IPS-15b (cell line): Measurements from ENCODE around the gene ZNF768.

ENCODE experiments used
- H3K27me3 ChIP-seq: one replicate; pipeline ENCODE4 v1.6.1; 2013; ENCODE audit warnings: low read length; ENCODE audit not compliant: control insufficient read depth, insufficient read depth
- H3K36me3 ChIP-seq: one replicate; pipeline ENCODE4 v1.6.1; 2013; ENCODE audit warnings: low read length; ENCODE audit not compliant: control insufficient read depth, insufficient read depth
- H3K4me1 ChIP-seq: one replicate; pipeline ENCODE4 v1.6.1; 2013; ENCODE audit warnings: mild to moderate bottlenecking, low read length; ENCODE audit not compliant: control insufficient read depth, insufficient read depth
- H3K4me3 ChIP-seq: one replicate; pipeline ENCODE4 v1.5.1; 2013; ENCODE audit warnings: low read depth, low read length
- H3K9ac ChIP-seq: one replicate; pipeline ENCODE4 v1.6.1; 2013; ENCODE audit warnings: low read depth, mild to moderate bottlenecking, low read length
- H3K9me3 ChIP-seq: one replicate; pipeline ENCODE4 v1.6.1; 2013; ENCODE audit warnings: mild to moderate bottlenecking, low read length; ENCODE audit not compliant: control insufficient read depth, insufficient read depth

The ZNF768 gene

GRCh38 chr16:30535777-30536190 lies 9.4 kb upstream of the ZNF768 start:
- Histone ChIP-seq H3K9me3 (no peaks in the 10 kb centered on the region), H3K36me3 (peaks cover 4% of the 10 kb centered on the region), H3K4me1 (peaks cover 6% of the 10 kb centered on the region), H3K9ac (peak overlapping the region; percentile 93), H3K4me3 (peak overlapping the region; percentile 58), H3K27me3 (no peaks in the 10 kb centered on the region)

GRCh38 chr16:30535106-30535776 lies 8.9 kb upstream of the ZNF768 start:
- no peaks in the 10 kb centered on the region for H3K27me3 ChIP-seq

DNA sequence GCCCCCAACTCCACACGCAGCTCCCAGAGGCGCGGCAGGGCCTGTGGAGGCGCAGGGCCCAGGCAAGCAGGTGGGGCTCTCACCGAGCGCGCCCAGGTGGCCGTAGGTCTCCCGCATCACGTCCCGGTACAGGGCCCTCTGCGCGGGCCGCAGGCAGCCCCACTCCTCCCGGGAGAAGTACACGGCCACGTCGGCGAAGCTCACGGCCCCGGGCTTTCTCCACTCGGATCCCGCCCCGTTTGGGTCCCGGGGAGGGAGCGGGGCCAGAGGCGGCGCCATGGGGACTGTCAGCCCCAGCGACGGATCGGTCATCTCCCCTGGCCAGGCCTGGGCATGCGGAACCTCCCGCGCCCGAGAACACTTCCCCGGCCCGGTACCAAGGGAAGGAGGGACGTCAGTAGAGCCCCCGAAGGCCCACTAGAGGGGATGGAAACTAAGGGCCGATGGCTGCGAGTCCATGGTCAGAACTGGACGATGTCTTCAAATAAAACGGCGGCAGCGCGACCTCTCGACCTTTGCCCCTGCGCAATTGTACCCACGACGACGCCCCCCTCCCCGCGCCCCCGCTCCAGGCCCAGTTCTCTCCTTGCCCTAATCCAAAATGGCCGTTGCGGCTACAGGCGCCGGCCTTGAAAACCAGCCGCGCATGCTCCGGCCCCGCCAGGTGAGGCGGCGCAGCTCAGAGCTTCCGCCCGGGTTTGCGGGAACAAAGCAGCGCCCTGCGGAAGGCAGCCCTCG lies 8.2 kb upstream of the ZNF768 start, which contains the start of gene ZNF747:
Gene ZNF747, minus strand, starts transcription at position 491 of the 738 bp plus-strand sequence. Its CDS starts 179 bp downstream, at position 312.
- Histone ChIP-seq H3K4me1 (peaks cover 6% of the 10 kb centered on the region), H3K36me3 (peaks cover 6% of the 10 kb centered on the region), H3K9me3 (no peaks in the 10 kb centered on the region), H3K27me3 (no peaks in the 10 kb centered on the region), H3K9ac (peak within 1 kb of the TSS; percentile 93), H3K4me3 (peak within 1 kb of the TSS; percentile 58)

More at GRCh38 chr16:30535106-30535776, 8.9 kb upstream of the ZNF768 start:
- no peaks in the 10 kb centered on the region for H3K9me3 ChIP-seq
- peak overlapping the region; percentile 93 for H3K9ac ChIP-seq
- peaks cover 6% of the 10 kb centered on the region for H3K4me1 ChIP-seq
- H3K36me3 ChIP-seq, result peaks cover 6% of the 10 kb centered on the region
- H3K4me3 ChIP-seq, result peak overlapping the region; percentile 58

DNA sequence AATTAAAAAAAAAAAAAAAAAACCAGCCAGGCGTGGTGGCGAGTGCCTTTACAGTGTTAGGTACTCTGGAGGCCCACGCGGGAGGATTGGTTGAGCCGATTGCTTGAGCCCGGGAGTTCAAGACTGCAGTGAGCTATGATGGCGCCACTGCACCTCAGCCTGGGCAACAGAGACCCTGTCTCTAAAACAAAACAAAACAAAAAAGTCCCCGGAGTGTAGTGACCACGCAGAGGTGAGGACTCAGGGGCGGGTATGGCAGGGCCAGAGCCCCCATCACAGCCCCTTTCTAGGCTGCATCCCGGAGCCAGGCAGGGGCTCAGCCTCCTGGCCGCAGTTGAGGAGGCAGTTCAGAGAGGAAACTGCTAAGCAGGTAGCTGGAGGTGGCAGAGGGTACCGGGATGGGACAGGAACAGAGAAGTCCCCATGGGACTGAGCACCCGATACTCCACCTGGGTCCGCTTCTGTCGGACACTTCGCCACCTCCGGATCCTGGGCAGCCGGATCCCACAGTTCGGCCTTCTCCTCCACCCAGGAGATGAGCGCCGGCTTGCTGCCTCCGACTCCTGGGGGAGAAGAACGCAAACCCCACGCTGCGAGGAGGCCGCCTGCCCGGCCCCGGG lies 7.5 kb upstream of the ZNF768 start:
- no peaks in the 10 kb centered on the region for H3K9me3 ChIP-seq
- peaks cover 6% of the 10 kb centered on the region for H3K4me1 ChIP-seq
- peak overlapping the region; percentile 58 for H3K4me3 ChIP-seq
- peak overlapping the region; percentile 73 for H3K9ac ChIP-seq
- H3K27me3 ChIP-seq, result no peaks in the 10 kb centered on the region
- H3K36me3 ChIP-seq, result peaks cover 6% of the 10 kb centered on the region

GRCh38 chr16:30533146-30533522 lies 6.8 kb upstream of the ZNF768 start:
- Histone ChIP-seq H3K36me3 (peaks cover 6% of the 10 kb centered on the region), H3K9ac (no peak overlapping the region), H3K4me1 (peaks cover 6% of the 10 kb centered on the region), H3K27me3 (no peaks in the 10 kb centered on the region), H3K4me3 (no peak overlapping the region), H3K9me3 (no peaks in the 10 kb centered on the region)

DNA sequence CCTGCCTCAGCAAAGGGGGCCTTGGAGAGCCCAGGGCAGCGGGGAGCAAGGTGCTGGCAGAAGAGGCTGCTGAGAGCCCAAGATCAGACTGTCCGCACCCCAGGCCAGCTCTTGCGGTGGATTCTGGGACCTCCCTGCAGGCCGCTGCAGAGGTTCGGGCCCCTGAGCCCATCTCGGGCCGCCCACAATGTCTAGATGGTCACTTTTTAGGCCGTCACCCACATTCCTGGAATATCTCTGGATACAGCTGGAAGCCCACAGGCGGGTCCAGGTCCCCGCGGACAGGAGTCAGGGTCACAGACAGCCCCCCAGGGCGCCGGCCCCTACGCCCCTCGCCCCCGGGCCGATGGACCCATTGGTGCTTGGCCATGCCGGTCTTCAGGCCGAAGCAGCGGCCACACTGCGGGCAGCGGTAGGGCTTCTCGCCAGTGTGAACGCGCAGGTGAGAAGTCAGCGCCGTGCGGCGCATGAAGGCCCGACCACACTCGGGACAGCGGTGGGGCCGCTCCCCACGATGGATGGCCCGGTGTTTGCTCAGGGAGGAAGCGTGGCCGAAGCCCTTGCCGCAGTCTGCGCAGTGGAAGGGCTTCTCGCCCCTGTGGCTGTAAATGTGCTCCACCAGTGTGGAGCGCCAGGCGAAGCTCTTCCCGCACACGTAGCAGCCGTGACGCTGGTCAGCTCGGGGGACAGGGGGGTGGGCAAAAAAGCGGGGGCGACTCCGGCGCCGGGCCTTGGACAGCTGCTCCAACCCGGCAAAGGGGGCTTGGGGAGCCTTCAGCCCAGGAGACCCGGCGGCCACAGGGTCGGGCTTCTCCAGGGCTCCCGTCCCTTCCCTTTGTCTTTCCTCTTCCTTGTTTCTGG lies 6.1 kb upstream of the ZNF768 start:
- H3K36me3 ChIP-seq, result peaks cover 6% of the 10 kb centered on the region
- no peak overlapping the region for H3K4me3 ChIP-seq
- peaks cover 11% of the 10 kb centered on the region for H3K4me1 ChIP-seq
- no peak overlapping the region for H3K9ac ChIP-seq
- H3K27me3 ChIP-seq, result no peaks in the 10 kb centered on the region
- no peaks in the 10 kb centered on the region for H3K9me3 ChIP-seq

DNA sequence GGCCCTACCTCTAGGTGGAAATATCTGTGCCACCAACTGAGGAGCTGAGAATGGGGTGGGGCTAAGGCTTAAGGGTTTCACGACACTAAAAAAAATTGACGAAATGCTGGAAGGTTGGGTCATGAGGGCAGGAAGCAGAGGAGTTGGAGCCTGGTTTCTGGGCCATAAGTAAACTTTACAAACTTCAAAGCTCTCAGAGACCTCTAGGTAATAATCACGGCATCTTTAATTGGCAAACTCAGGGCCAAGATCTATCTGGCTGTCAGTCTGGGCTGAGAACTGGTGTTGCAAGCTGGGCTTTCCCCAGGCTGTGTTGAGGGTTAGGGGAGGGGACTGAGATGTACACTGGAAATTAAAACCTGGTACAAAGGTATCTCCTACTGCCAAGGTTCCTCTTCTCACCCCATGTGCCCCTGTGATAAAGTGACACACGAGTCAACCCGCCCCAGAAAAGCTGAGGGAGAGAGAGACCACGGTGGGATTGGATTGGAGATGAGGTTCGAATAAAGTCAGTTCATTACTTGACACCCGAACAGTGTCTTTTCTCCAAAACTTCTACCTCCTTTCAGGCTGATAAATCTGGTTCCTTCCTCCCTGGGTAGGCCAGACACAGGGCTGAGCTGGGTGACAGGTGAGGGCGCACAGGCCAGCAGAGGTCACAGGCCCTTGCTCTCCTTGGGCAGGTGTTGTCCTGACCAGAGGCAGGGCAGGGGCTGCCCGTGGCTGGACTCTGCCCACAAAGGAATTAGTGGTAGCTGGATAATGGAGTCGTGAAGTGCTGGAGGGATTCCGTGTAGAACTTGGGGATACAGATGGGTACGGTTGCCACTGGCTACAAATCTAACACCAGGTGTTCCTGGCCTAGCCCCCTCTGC lies 4.0 kb upstream of the ZNF768 start:
- Histone ChIP-seq H3K4me3 (no peak overlapping the region), H3K4me1 (peaks cover 8% of the 10 kb centered on the region), H3K36me3 (peaks cover 6% of the 10 kb centered on the region), H3K27me3 (no peaks in the 10 kb centered on the region), H3K9me3 (no peaks in the 10 kb centered on the region), H3K9ac (no peak overlapping the region)

DNA sequence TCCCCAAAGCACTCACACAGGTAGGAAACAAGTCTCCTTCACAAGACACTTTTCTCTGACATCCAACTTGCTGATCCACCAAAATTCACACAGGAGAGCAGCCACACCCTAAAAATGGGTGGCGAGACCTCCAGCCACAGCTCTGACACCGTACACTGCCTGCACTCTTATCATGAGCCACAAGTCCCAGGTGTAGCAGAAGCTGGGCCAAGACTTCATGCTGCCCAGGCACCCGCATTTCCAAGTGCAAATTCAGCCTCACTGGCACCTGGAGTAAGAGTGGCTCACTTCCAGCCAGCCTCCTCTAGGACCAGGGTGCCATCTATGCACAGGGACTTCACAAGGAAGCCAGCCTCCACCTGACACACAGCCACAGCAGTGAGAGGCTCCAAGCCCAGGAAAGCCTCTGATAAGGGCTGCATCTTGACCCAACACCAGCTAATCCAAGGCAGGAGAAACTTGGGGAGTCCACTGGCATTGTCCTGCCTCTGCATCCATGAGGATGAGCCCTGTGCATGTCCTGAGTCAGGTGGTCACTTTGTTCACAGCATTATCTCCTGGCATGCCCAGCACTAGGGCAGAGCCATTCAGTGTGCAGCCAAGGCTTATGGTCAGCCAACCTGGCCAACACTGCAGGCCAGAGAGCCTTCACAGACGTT lies 2.6 kb upstream of the ZNF768 start:
- H3K4me3 ChIP-seq, result no peak overlapping the region
- H3K9me3 ChIP-seq, result no peaks in the 10 kb centered on the region
- no peaks in the 10 kb centered on the region for H3K27me3 ChIP-seq
- H3K9ac ChIP-seq, result no peak overlapping the region
- H3K36me3 ChIP-seq, result peaks cover 6% of the 10 kb centered on the region
- peaks cover 8% of the 10 kb centered on the region for H3K4me1 ChIP-seq

- Histone ChIP-seq H3K9ac (peak overlapping the region; percentile 38), H3K9me3 (no peaks in the 10 kb centered on the region), H3K36me3 (peaks cover 6% of the 10 kb centered on the region), H3K27me3 (no peaks in the 10 kb centered on the region), H3K4me3 (peak overlapping the region; percentile 32), H3K4me1 (peaks cover 8% of the 10 kb centered on the region)
Observed at GRCh38 chr16:30527635-30528178, 1.3 kb upstream of the ZNF768 start.
